Transverse colon (tissue), 4 donors: ENCODE measurements around the gene RIMS1.

Experiments used
- POLR2AphosphoS5 ChIP-seq, 3 donors: sonication (generic); formaldehyde crosslinking; IDR thresholded peaks; one replicate each; pipeline ENCODE4 v1.6.1; 2016; ENCODE audit warnings: antibody characterized with exemption in 3 of 3
- TF ChIP-seq, protein P1 (sequence below), 5 experiments: fragments of 200-600 bp in 3 of 5; fragments of 450-650 bp in 2 of 5; sonication (generic) in 3 of 5; IDR thresholded peaks; 1 replicate in 2 of 5; 2 replicates in 3 of 5; pipeline ENCODE4 v1.5.1; 2016 to 2017; ENCODE audit warnings: antibody characterized with exemption in 5 of 5, inconsistent platforms in 3 of 5, mild to moderate bottlenecking in 2 of 5, moderate library complexity in 1 of 5

DNA sequence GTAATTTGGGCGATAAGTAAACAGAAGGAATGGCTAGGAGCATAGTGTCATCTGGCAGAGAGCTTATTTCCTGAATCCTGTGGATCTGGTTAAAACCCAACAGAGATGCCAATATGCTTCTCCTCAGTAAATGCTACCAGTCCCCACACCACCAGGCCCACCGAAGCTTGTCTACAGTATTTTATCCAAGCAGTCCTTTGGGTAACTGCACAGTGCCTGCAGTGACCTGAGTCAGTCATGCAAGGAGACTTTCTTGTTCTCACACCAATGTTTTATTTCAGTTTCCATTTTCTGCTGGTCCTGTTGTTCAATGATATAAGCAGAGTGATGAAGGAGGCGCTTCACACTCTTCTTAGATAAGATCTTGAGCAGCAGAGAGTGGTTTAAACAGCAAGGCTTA, 326.3 kb downstream of the RIMS1 start:
- no peak for TF ChIP-seq POLR2AphosphoS5 (IDR thresholded peaks at IDR 0.05)
- TF ChIP-seq, protein P1, sequence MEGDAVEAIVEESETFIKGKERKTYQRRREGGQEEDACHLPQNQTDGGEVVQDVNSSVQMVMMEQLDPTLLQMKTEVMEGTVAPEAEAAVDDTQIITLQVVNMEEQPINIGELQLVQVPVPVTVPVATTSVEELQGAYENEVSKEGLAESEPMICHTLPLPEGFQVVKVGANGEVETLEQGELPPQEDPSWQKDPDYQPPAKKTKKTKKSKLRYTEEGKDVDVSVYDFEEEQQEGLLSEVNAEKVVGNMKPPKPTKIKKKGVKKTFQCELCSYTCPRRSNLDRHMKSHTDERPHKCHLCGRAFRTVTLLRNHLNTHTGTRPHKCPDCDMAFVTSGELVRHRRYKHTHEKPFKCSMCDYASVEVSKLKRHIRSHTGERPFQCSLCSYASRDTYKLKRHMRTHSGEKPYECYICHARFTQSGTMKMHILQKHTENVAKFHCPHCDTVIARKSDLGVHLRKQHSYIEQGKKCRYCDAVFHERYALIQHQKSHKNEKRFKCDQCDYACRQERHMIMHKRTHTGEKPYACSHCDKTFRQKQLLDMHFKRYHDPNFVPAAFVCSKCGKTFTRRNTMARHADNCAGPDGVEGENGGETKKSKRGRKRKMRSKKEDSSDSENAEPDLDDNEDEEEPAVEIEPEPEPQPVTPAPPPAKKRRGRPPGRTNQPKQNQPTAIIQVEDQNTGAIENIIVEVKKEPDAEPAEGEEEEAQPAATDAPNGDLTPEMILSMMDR (IDR thresholded peaks at IDR 0.05), result no peak
